ENCODE measurements around the gene PTPRD.

DNA sequence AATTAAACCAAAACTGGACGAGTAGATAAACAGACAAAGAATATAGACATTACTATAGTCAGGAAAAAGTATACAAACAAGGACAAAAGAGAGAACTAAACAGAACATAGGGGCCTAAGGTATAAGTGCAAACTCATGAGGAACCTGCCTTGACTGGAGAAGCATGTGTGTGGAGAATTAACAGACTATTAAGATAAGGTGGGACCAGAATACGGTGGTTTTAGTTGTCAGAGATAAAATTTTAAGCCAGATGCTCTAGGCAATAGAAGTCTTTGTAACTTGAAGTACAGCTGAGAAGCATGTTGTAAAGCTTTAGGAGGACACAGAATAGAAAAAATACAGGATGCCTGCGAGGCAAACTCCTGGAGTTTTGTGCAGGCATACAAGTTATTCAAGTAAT is 707.1 kb downstream of the PTPRD start:
- TF ChIP-seq, protein P1, sequence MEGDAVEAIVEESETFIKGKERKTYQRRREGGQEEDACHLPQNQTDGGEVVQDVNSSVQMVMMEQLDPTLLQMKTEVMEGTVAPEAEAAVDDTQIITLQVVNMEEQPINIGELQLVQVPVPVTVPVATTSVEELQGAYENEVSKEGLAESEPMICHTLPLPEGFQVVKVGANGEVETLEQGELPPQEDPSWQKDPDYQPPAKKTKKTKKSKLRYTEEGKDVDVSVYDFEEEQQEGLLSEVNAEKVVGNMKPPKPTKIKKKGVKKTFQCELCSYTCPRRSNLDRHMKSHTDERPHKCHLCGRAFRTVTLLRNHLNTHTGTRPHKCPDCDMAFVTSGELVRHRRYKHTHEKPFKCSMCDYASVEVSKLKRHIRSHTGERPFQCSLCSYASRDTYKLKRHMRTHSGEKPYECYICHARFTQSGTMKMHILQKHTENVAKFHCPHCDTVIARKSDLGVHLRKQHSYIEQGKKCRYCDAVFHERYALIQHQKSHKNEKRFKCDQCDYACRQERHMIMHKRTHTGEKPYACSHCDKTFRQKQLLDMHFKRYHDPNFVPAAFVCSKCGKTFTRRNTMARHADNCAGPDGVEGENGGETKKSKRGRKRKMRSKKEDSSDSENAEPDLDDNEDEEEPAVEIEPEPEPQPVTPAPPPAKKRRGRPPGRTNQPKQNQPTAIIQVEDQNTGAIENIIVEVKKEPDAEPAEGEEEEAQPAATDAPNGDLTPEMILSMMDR (conservative IDR thresholded peaks at IDR 0.05; ENCODE audit: low read length), result no peak
- no peak for TF ChIP-seq EZH2phosphoT487 (IDR thresholded peaks at IDR 0.05; ENCODE audit: borderline replicate concordance, low read depth, low read length)

Measured in OCI-LY7 (cell line).